ENCODE data around the gene SPX. TPM values are rescaled to one million over a fixed set of nuclear protein-coding genes. Genes with fewer than 3 reads are reported as not detected.

The SPX gene
- polyA plus RNA-seq, 1 of the 3 experiments (the other 2 are of a cell fraction) = not detected

DNA sequence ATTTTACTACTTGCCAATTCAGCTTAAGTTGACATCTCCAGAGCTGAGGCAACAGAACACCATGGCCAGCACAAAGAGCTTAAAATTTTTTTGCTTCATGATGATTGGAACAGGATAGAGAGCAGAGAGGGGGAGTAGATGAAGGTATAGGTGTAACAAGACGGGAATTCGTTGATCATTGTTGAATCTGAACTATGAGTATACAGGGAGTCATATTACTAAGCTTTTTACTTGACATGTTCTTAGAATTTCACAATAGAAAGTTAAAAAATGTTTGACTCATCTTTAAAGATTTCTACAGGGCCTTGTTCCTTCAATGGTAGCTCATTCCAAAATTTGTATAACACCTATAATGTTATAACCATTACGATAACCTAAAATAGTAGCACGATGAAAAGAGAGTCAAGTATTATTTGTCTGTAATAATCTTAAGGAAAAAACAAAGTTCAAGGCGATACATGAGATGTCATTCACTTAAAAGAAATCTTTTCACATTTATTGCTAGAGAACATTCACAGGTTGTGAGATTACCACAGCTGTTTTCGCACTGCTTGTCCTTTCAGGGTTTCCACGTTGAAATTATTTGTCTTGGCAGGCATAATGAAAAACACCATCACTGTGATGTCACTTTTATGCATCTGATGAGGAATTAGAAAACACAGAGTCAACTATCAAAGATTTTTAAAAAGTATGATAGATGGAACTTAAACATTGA, 33.9 kb downstream of the SPX start:
- CTCF ChIA-PET = interaction anchor here (2.0 kb wide), 1 partner anchor 9 kb away, joined by 4 read pairs; no protein-coding TSS in a partner anchor

More for the DNA sequence above, 33.9 kb downstream of the SPX start:
- no peak overlapping the region for H3K27ac ChIP-seq (ENCODE audit: low read depth in 2 of 2, low read length in 1 of 2)
- H3K9me2 ChIP-seq = no peaks in the 10 kb centered on the region
- H2AFZ ChIP-seq (ENCODE audit: low read depth) = no peak overlapping the region
- no peaks in the 10 kb centered on the region for H3F3A ChIP-seq (replicated peaks; ENCODE audit: insufficient read depth)
- no peaks in the 10 kb centered on the region for H3K9me3 ChIP-seq
- H3K36me3 ChIP-seq (replicated peaks in 1 of 2; ENCODE audit: control insufficient read depth in 1 of 2, insufficient read depth in 2 of 2, low read length in 1 of 2) = no peaks in the 10 kb centered on the region
- no peaks in the 10 kb centered on the region for H3K4me1 ChIP-seq (ENCODE audit: control insufficient read depth in 1 of 2, insufficient read depth in 2 of 2, low read depth in 1 of 2, low read length in 1 of 2)
- TF ChIP-seq JUND (IDR thresholded peaks at IDR 0.05) (no peak), RXRA (IDR thresholded peaks at IDR 0.05; ENCODE audit: borderline replicate concordance, low read depth) (no peak), RCOR1 (IDR thresholded peaks at IDR 0.05; ENCODE audit: low read length) (no peak), TAF1 (IDR thresholded peaks at IDR 0.05; ENCODE audit: borderline replicate concordance, low read depth, low read length) (no peak), NFIC (IDR thresholded peaks at IDR 0.05; ENCODE audit: borderline replicate concordance) (no peak), CHD2 (IDR thresholded peaks at IDR 0.05; ENCODE audit: low read length, partially characterized antibody) (no peak), YY1 (IDR thresholded peaks at IDR 0.05; ENCODE audit: low read depth) (no peak), MEF2A (IDR thresholded peaks at IDR 0.05; ENCODE audit: borderline replicate concordance, low read depth) (no peak), FOSL2 (IDR thresholded peaks at IDR 0.05; ENCODE audit: borderline replicate concordance, low read depth) (no peak), FOXJ3 (CRISPR knock-in tag; IDR thresholded peaks at IDR 0.05) (no peak), EZH2phosphoT487 (IDR thresholded peaks at IDR 0.05; ENCODE audit: borderline replicate concordance, low read depth) (no peak), POLR2AphosphoS5 (IDR thresholded peaks at IDR 0.05; ENCODE audit: low read depth, low read length) (no peak), RFX5 (IDR thresholded peaks at IDR 0.05; ENCODE audit: low read length) (no peak)
- TF ChIP-seq, protein P1, sequence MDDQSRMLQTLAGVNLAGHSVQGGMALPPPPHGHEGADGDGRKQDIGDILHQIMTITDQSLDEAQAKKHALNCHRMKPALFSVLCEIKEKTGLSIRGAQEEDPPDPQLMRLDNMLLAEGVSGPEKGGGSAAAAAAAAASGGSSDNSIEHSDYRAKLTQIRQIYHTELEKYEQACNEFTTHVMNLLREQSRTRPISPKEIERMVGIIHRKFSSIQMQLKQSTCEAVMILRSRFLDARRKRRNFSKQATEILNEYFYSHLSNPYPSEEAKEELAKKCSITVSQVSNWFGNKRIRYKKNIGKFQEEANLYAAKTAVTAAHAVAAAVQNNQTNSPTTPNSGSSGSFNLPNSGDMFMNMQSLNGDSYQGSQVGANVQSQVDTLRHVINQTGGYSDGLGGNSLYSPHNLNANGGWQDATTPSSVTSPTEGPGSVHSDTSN (IDR thresholded peaks at IDR 0.05) = no peak
- TF ChIP-seq, protein P2, sequence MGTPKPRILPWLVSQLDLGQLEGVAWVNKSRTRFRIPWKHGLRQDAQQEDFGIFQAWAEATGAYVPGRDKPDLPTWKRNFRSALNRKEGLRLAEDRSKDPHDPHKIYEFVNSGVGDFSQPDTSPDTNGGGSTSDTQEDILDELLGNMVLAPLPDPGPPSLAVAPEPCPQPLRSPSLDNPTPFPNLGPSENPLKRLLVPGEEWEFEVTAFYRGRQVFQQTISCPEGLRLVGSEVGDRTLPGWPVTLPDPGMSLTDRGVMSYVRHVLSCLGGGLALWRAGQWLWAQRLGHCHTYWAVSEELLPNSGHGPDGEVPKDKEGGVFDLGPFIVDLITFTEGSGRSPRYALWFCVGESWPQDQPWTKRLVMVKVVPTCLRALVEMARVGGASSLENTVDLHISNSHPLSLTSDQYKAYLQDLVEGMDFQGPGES (IDR thresholded peaks at IDR 0.05; ENCODE audit: low read depth, low read length) = no peak
- TF ChIP-seq, protein P3, sequence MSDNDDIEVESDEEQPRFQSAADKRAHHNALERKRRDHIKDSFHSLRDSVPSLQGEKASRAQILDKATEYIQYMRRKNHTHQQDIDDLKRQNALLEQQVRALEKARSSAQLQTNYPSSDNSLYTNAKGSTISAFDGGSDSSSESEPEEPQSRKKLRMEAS (IDR thresholded peaks at IDR 0.05; ENCODE audit: low read depth) = no peak
- TF ChIP-seq, protein P4, sequence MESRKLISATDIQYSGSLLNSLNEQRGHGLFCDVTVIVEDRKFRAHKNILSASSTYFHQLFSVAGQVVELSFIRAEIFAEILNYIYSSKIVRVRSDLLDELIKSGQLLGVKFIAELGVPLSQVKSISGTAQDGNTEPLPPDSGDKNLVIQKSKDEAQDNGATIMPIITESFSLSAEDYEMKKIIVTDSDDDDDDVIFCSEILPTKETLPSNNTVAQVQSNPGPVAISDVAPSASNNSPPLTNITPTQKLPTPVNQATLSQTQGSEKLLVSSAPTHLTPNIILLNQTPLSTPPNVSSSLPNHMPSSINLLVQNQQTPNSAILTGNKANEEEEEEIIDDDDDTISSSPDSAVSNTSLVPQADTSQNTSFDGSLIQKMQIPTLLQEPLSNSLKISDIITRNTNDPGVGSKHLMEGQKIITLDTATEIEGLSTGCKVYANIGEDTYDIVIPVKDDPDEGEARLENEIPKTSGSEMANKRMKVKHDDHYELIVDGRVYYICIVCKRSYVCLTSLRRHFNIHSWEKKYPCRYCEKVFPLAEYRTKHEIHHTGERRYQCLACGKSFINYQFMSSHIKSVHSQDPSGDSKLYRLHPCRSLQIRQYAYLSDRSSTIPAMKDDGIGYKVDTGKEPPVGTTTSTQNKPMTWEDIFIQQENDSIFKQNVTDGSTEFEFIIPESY (IDR thresholded peaks at IDR 0.05; ENCODE audit: borderline replicate concordance, low read depth) = no peak
- TF ChIP-seq, protein P5, sequence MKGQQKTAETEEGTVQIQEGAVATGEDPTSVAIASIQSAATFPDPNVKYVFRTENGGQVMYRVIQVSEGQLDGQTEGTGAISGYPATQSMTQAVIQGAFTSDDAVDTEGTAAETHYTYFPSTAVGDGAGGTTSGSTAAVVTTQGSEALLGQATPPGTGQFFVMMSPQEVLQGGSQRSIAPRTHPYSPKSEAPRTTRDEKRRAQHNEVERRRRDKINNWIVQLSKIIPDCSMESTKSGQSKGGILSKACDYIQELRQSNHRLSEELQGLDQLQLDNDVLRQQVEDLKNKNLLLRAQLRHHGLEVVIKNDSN (IDR thresholded peaks at IDR 0.05; ENCODE audit: borderline replicate concordance, low read depth) = no peak
- POLR2A ChIA-PET = no interaction called here
- no peak overlapping the region for H3K4me3 ChIP-seq (ENCODE audit: low read depth in 2 of 2, low read length in 1 of 2)
- 20% methylated on average over 7 of the region's 7 CpGs for WGBS (ENCODE audit: low lambda C conversion rate)
- DNase-seq = no peak
- no peaks in the 10 kb centered on the region for H4K20me1 ChIP-seq (ENCODE audit: insufficient read depth)
- H3K9ac ChIP-seq = no peak overlapping the region
- no peaks in the 10 kb centered on the region for H3K27me3 ChIP-seq (ENCODE audit: insufficient read depth)
- no peaks in the 10 kb centered on the region for H3K79me2 ChIP-seq (ENCODE audit: insufficient read depth)
- no peak overlapping the region for H3K4me2 ChIP-seq

Data from SK-N-SH (cell line).